Hepatocyte (in vitro differentiated cells): ENCODE data around the gene CLCN4.

ENCODE experiments used
- CTCF ChIP-seq: fragments of 200-600 bp; sonication (generic); IDR thresholded peaks from 2 replicates; pipeline ENCODE4 v1.5.1; 2016; ENCODE audit warnings: antibody characterized with exemption, mild to moderate bottlenecking; ENCODE audit not compliant: poor library complexity
- EZH2 ChIP-seq: fragments of 200-600 bp; sonication (generic); IDR thresholded peaks from 2 replicates; pipeline ENCODE4 v1.6.1; 2016; ENCODE audit warnings: antibody characterized with exemption, mild to moderate bottlenecking, borderline replicate concordance
- EZH2phosphoT487 ChIP-seq: fragments of 200-600 bp; sonication (generic); IDR thresholded peaks from one replicate; pipeline ENCODE4 v1.6.1; 2018; ENCODE audit warnings: antibody characterized with exemption, mild to moderate bottlenecking, low read depth, moderate library complexity; ENCODE audit not compliant: unreplicated experiment, severe bottlenecking

- TF ChIP-seq CTCF (no peak), EZH2 (no peak), EZH2phosphoT487 (no peak)
Measured at GRCh38 chrX:10242026-10242425, 85.3 kb downstream of the CLCN4 start.
